ENCODE results near the gene AUTS2. TPM values are rescaled to one million over a fixed set of nuclear protein-coding genes. Genes with fewer than 3 reads are reported as not detected.

Gene AUTS2
- total and polyA plus RNA-seq, 2 experiments from 2014 or later: 32.0 to 91.0 TPM

DNA sequence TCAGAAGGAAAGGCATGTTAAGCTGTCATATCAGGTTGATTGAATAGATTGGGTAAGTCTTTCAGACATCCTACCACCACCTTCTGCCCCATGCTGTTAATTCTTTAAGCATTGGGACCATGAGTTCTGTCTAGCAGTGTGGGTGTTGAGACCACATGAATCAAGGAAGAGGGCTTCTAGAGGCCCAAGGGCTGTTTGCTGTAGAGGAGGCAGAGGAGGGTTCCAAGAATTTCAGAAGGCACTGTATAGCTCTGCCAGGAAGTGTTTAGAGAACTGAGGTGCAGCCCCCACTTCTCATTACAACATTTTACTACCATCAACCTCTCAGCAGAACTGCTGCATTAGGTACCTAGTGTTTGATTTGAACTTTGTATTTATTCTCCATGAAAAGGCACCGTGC, 720.2 kb downstream of the AUTS2 start:
- Mint-ChIP-seq H3K27ac (no peak overlapping the region), H3K36me3 (ENCODE audit: low read depth) (no peaks in the 10 kb centered on the region), H3K9me3 (no peaks in the 10 kb centered on the region), H3K27me3 (ENCODE audit: insufficient read depth, low read depth, poor library complexity) (peaks cover 2% of the 10 kb centered on the region), H3K4me3 (no peak overlapping the region), H3K4me1 (peaks cover 29% of the 10 kb centered on the region)
- H3K4me2 ChIP-seq: no peak overlapping the region
- no peaks in the 10 kb centered on the region for H3F3A ChIP-seq (replicated peaks; ENCODE audit: low read depth)
- H3K4me1 ChIP-seq (ENCODE audit: insufficient read depth): peaks cover 21% of the 10 kb centered on the region
- H3K27ac ChIP-seq (ENCODE audit: low read depth): no peak overlapping the region
- H3K4me3 ChIP-seq: no peak overlapping the region
- no peak for DNase-seq (ENCODE audit: low spot score)
- H3K9me2 ChIP-seq (ENCODE audit: insufficient read depth): 0 out of 2 replicates have a peak, but pooled peaks cover 2% of the 10 kb centered on the region
- no peak for TF ChIP-seq CREB1 (CRISPR knock-in tag; IDR thresholded peaks at IDR 0.05; ENCODE audit: low read depth)
- H3K27me3 ChIP-seq (ENCODE audit: insufficient read depth): no peaks in the 10 kb centered on the region
- H4K20me1 ChIP-seq (replicated peaks; ENCODE audit: insufficient read depth): no peaks in the 10 kb centered on the region
- no peak for ATAC-seq
- H2AFZ ChIP-seq: no peak overlapping the region
- no peaks in the 10 kb centered on the region for H3K36me3 ChIP-seq (ENCODE audit: insufficient read depth)
- H3K79me2 ChIP-seq (replicated peaks; ENCODE audit: insufficient read depth): no peaks in the 10 kb centered on the region

DNA sequence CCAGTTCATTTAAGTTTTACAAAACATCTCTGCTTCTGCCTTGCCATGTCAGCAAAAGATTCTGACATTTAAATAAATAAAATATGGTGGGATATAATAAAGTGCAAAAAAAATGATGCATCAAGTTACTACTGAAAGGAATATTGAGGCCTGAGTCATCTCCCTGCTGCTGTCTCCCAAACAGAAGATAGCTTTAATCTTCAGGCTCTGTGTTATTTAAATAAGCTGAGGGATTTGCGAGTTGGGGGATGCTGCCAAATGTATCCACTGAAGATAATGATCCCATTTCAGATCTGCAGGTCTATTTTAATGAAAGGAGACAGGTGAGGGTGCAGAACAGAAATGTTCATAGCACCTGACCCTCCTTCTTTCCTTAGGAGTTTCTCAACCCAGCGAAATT, 720.8 kb downstream of the AUTS2 start:
- Mint-ChIP-seq H3K36me3 (ENCODE audit: low read depth) (no peaks in the 10 kb centered on the region), H3K9me3 (no peaks in the 10 kb centered on the region), H3K4me3 (no peak overlapping the region), H3K27ac (no peak overlapping the region), H3K27me3 (ENCODE audit: insufficient read depth, low read depth, poor library complexity) (peaks cover 2% of the 10 kb centered on the region), H3K4me1 (peaks cover 23% of the 10 kb centered on the region)
- H3K27me3 ChIP-seq (ENCODE audit: insufficient read depth): no peaks in the 10 kb centered on the region
- H3K4me3 ChIP-seq: no peak overlapping the region
- no peaks in the 10 kb centered on the region for H4K20me1 ChIP-seq (replicated peaks; ENCODE audit: insufficient read depth)
- H3F3A ChIP-seq (replicated peaks; ENCODE audit: low read depth): no peaks in the 10 kb centered on the region
- H3K4me2 ChIP-seq: no peak overlapping the region
- H3K4me1 ChIP-seq (ENCODE audit: insufficient read depth): peaks cover 15% of the 10 kb centered on the region; the same call in 1 of the 2 replicates
- ATAC-seq (no peak), DNase-seq (ENCODE audit: low spot score) (no peak)
- 0 out of 2 replicates have a peak, but pooled peaks cover 2% of the 10 kb centered on the region for H3K9me2 ChIP-seq (ENCODE audit: insufficient read depth)
- H3K36me3 ChIP-seq (ENCODE audit: insufficient read depth): no peaks in the 10 kb centered on the region
- no peak overlapping the region for H3K27ac ChIP-seq (ENCODE audit: low read depth)
- H3K79me2 ChIP-seq (replicated peaks; ENCODE audit: insufficient read depth): no peaks in the 10 kb centered on the region
- H2AFZ ChIP-seq: no peak overlapping the region
- TF ChIP-seq, protein P1, sequence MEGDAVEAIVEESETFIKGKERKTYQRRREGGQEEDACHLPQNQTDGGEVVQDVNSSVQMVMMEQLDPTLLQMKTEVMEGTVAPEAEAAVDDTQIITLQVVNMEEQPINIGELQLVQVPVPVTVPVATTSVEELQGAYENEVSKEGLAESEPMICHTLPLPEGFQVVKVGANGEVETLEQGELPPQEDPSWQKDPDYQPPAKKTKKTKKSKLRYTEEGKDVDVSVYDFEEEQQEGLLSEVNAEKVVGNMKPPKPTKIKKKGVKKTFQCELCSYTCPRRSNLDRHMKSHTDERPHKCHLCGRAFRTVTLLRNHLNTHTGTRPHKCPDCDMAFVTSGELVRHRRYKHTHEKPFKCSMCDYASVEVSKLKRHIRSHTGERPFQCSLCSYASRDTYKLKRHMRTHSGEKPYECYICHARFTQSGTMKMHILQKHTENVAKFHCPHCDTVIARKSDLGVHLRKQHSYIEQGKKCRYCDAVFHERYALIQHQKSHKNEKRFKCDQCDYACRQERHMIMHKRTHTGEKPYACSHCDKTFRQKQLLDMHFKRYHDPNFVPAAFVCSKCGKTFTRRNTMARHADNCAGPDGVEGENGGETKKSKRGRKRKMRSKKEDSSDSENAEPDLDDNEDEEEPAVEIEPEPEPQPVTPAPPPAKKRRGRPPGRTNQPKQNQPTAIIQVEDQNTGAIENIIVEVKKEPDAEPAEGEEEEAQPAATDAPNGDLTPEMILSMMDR (conservative IDR thresholded peaks at IDR 0.05; ENCODE audit: low read depth in 2 of 2): no peak
- no peak for TF ChIP-seq EZH2phosphoT487 (IDR thresholded peaks at IDR 0.05; ENCODE audit: unreplicated experiment)
- TF ChIP-seq, protein P2, sequence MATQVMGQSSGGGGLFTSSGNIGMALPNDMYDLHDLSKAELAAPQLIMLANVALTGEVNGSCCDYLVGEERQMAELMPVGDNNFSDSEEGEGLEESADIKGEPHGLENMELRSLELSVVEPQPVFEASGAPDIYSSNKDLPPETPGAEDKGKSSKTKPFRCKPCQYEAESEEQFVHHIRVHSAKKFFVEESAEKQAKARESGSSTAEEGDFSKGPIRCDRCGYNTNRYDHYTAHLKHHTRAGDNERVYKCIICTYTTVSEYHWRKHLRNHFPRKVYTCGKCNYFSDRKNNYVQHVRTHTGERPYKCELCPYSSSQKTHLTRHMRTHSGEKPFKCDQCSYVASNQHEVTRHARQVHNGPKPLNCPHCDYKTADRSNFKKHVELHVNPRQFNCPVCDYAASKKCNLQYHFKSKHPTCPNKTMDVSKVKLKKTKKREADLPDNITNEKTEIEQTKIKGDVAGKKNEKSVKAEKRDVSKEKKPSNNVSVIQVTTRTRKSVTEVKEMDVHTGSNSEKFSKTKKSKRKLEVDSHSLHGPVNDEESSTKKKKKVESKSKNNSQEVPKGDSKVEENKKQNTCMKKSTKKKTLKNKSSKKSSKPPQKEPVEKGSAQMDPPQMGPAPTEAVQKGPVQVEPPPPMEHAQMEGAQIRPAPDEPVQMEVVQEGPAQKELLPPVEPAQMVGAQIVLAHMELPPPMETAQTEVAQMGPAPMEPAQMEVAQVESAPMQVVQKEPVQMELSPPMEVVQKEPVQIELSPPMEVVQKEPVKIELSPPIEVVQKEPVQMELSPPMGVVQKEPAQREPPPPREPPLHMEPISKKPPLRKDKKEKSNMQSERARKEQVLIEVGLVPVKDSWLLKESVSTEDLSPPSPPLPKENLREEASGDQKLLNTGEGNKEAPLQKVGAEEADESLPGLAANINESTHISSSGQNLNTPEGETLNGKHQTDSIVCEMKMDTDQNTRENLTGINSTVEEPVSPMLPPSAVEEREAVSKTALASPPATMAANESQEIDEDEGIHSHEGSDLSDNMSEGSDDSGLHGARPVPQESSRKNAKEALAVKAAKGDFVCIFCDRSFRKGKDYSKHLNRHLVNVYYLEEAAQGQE (IDR thresholded peaks at IDR 0.05; ENCODE audit: unreplicated experiment): no peak
- no peak for TF ChIP-seq STAT1 (IDR thresholded peaks at IDR 0.05; ENCODE audit: unreplicated experiment)
- no peak for TF ChIP-seq EZH2 (IDR thresholded peaks at IDR 0.05; ENCODE audit: low read depth, unreplicated experiment)
- no peak for TF ChIP-seq JUNB (IDR thresholded peaks at IDR 0.05; ENCODE audit: unreplicated experiment)
- TF ChIP-seq, protein P3, sequence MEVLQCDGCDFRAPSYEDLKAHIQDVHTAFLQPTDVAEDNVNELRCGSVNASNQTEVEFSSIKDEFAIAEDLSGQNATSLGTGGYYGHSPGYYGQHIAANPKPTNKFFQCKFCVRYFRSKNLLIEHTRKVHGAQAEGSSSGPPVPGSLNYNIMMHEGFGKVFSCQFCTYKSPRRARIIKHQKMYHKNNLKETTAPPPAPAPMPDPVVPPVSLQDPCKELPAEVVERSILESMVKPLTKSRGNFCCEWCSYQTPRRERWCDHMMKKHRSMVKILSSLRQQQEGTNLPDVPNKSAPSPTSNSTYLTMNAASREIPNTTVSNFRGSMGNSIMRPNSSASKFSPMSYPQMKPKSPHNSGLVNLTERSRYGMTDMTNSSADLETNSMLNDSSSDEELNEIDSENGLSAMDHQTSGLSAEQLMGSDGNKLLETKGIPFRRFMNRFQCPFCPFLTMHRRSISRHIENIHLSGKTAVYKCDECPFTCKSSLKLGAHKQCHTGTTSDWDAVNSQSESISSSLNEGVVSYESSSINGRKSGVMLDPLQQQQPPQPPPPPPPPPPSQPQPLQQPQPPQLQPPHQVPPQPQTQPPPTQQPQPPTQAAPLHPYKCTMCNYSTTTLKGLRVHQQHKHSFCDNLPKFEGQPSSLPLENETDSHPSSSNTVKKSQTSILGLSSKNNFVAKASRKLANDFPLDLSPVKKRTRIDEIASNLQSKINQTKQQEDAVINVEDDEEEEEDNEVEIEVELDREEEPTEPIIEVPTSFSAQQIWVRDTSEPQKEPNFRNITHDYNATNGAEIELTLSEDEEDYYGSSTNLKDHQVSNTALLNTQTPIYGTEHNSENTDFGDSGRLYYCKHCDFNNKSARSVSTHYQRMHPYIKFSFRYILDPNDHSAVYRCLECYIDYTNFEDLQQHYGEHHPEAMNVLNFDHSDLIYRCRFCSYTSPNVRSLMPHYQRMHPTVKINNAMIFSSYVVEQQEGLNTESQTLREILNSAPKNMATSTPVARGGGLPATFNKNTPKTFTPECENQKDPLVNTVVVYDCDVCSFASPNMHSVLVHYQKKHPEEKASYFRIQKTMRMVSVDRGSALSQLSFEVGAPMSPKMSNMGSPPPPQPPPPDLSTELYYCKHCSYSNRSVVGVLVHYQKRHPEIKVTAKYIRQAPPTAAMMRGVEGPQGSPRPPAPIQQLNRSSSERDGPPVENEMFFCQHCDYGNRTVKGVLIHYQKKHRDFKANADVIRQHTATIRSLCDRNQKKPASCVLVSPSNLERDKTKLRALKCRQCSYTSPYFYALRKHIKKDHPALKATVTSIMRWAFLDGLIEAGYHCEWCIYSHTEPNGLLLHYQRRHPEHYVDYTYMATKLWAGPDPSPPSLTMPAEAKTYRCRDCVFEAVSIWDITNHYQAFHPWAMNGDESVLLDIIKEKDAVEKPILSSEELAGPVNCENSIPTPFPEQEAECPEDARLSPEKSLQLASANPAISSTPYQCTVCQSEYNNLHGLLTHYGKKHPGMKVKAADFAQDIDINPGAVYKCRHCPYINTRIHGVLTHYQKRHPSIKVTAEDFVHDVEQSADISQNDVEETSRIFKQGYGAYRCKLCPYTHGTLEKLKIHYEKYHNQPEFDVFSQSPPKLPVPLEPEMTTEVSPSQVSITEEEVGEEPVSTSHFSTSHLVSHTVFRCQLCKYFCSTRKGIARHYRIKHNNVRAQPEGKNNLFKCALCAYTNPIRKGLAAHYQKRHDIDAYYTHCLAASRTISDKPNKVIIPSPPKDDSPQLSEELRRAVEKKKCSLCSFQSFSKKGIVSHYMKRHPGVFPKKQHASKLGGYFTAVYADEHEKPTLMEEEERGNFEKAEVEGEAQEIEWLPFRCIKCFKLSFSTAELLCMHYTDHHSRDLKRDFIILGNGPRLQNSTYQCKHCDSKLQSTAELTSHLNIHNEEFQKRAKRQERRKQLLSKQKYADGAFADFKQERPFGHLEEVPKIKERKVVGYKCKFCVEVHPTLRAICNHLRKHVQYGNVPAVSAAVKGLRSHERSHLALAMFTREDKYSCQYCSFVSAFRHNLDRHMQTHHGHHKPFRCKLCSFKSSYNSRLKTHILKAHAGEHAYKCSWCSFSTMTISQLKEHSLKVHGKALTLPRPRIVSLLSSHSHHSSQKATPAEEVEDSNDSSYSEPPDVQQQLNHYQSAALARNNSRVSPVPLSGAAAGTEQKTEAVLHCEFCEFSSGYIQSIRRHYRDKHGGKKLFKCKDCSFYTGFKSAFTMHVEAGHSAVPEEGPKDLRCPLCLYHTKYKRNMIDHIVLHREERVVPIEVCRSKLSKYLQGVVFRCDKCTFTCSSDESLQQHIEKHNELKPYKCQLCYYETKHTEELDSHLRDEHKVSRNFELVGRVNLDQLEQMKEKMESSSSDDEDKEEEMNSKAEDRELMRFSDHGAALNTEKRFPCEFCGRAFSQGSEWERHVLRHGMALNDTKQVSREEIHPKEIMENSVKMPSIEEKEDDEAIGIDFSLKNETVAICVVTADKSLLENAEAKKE (CRISPR knock-in tag; IDR thresholded peaks at IDR 0.05): no peak
- no peak for TF ChIP-seq NANOG (IDR thresholded peaks at IDR 0.05; ENCODE audit: borderline replicate concordance)
- no peak for TF ChIP-seq CREB1 (CRISPR knock-in tag; IDR thresholded peaks at IDR 0.05; ENCODE audit: low read depth)
- no peak for TF ChIP-seq ZNF331 (CRISPR knock-in tag; IDR thresholded peaks at IDR 0.05; ENCODE audit: low read depth)

Data from GM23338 (cell line).